Esophagus mucosa (tissue), 1 donor: ENCODE data around the gene RAB34. TPM values are rescaled to one million over a fixed set of nuclear protein-coding genes. Genes with fewer than 3 reads are reported as not detected.
"Not testable (repeated sequence)": the region's sequence is repeated elsewhere in the genome, so short reads cannot be mapped to it uniquely, and the experiment has no call there.

Experiments
- ATAC-seq: fragments of 200-7000 bp; cut with Tn5 transposase; one replicate; pipeline ENCODE4 v1.9.1; 2020
- total RNA-seq: library from RNA; stranded (reverse); gene quantifications from one replicate; pipeline ENCODE4 v1.2.4, GENCODE V29; 2023
- donor health status: DM: yes; HTN: yes; CAD: no.

RAB34 gene
- total RNA-seq, 1 donor from 2014 or later: 34.2 TPM

DNA sequence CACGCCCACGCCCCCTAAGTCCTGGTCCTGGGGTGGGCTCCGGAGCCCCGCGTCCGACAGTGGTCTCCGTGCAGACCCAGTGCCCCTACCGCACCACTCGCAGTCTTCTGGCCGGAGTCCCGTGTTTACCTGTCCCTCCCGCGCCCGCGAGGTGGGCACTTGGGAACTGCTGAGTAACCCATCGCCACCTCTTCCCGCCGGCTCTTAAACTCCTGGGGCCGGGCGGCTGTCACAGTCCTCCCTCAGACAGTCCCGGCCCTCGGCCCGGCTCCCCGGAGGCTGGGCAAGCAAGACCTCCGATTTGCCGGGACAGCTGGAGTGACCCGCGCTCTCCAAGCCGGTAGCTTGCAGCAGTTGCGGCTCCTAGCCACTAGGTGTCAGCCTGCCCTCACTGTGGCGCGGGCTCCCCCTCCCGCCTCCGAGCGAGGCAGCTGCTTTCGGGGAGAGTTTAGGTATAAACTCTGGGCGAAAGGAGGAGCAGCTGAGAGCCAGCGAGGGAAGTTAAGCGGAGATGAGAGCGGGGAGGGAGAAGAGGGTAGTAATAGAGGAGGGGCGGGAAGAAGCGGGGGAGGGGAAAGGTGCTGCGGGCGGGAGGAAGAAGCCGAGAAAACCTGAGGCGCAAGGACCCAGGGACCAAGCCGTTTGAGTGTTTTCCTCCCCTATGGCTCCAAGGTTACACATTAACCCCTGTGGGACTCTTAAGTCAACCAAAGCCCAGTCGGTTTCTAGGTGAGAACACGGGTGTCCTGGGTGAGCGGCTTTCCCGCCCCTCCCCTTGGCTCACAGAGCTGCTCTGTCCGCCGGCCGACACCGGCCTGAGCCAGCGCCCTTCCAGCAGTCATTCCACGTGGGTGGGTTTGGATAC is 9.2 kb upstream of the RAB34 start:
- peak; percentile 65 for ATAC-seq

DNA sequence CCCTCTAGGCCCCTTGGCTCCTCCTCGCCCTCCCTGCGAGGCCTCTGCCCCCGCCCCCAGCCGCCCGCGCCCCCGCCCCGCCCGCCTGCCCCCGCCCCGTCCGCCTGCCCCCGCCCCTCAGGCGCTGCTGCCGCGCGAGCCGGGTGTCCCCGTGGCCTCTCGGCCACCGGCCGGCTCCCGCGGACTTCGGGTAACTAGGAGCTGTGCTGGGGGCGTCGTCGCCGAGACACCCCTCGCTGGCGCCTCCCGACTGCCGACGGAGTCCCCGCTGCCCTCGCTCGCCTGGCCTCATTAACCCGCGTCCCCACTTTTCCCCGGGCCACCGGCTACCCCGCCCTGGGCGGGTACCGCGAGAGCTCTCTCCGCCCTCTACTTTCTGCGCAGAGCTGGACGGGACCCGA is 8.6 kb upstream of the RAB34 start, which contains the start of gene TLCD1:
Gene TLCD1 (minus strand): TSS at position 8 of the 401 bp plus-strand sequence. CDS start 136 bp downstream, outside the sequence.
- peak; percentile 27 for ATAC-seq

DNA sequence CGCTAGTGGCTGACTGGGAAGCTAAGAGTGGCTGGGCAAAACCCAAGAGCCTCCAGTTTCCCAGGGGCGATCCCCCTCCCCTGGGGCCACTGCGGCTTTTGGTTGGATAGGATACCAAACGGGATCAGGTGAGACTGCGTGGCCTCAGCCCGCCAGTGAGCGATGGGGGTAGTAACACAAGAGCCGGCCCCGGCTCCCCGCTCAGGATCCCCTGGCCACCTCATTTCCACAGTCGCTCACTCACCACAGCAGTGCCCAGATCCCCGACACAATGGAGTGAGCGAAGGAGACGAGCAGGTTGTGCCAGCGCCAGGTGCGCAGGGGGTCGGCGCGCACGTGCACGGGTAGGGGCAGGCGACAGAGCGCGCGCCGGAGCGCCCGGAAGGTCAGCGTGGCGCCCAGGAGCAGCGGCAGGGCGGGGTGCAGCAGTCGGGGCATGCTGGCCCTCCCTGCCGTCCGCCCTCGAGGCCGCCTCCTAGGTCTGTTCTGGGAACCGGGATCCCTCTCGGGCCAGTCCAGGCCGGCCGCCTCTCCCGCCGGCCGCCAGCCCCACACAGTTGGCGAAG is 8.1 kb upstream of the RAB34 start:
- peak; percentile 37 for ATAC-seq

DNA sequence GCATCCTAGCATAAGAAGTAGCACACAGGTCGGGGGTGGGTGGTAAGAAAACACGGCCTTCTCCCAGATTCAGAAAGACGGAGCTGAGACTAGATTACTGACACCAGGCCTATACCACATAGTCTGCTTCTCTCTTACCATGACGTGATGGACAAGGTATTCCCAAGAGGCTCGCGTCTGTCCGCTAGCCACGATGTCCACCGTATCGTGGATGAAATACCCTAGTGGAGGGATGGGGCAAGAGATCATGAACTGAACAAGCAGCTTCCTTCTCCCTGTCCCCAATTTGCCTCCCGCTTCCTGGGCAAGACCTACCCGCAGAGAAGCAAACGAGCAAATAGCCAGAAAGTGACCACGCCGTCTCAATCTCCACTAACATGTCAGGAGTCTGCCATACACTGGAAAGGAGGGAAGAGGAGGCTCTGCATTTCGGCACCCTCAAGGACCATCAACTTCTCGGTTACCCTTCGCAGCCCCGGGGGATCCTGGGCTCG is 7.5 kb upstream of the RAB34 start:
- no peak for ATAC-seq

- ATAC-seq: no peak
These were observed 7.0 kb upstream of the RAB34 start for GRCh38 chr17:28724500-28725165.

DNA sequence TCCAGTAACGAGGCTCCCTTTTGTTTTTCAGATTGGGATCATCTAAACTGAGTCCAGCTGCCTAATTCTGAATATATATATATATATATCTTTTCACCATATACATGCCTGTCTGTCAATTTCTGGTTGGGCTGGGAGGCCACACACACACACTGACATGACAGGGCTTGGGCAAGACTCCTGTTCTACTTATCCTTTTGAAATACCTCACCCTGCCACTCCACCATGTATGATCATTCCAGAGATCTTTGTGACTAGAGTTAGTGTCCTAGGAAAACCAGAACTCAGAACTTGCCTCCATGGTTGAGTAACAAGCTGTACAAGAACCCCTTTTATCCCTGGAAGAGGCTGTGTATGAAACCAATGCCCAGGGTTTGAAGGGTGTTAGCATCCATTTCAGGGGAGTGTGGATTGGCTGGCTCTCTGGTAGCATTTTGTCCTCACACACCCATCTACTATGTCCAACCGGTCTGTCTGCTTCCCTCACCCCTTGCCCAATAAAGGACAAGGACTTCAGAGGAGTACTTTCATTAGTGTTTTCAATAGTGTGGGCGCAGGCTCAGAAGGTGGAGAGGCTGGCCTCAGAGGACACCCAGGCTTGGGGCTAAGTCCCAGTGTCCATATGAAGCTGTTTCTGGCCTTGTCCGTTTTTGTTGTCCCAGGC is 6.3 kb upstream of the RAB34 start:
- not testable (repeated sequence) for ATAC-seq

- ATAC-seq: no peak
These were observed 5.6 kb upstream of the RAB34 start for GRCh38 chr17:28723159-28723835.

GRCh38 chr17:28722417-28723158 is 4.9 kb upstream of the RAB34 start:
- no peak for ATAC-seq

DNA sequence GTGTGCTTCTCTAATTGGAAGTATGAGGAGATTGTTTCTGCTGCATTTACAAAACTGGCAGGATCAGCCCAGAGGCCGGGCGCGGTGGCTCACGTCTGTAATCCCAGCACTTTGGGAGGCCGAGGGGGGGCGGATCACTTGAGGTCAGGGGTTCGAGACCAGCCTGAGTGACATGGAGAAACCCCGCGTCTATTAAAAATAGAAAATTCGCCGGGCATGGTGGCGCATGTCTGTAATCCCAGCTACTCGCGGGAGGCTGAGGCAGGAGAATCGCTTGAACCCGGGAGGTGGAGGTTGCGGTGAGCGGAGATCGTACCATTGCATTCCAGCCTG is 3.3 kb upstream of the RAB34 start:
- not testable (repeated sequence) for ATAC-seq

GRCh38 chr17:28720247-28720996 is 2.8 kb upstream of the RAB34 start:
- ATAC-seq: no peak

DNA sequence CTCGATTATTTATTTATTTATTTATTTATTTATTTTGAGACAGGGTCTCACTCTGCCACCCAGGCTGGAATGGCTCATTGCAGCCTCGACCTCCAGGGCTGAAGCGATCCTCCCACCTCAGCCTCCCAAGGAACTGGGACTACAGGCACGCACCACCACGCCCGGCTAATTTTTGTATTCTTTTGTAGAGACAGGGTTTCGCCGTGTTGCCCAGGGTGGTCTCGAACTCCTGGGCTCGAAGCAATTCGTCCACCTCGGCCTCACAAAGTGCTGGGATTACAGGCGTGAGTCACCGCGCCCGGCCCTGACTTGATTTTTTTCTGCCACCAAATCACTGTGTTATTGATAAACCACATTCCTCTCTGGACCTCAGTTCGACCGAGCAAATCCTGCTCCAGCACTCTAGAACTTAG is 1.4 kb upstream of the RAB34 start:
- ATAC-seq: peak; percentile 15

DNA sequence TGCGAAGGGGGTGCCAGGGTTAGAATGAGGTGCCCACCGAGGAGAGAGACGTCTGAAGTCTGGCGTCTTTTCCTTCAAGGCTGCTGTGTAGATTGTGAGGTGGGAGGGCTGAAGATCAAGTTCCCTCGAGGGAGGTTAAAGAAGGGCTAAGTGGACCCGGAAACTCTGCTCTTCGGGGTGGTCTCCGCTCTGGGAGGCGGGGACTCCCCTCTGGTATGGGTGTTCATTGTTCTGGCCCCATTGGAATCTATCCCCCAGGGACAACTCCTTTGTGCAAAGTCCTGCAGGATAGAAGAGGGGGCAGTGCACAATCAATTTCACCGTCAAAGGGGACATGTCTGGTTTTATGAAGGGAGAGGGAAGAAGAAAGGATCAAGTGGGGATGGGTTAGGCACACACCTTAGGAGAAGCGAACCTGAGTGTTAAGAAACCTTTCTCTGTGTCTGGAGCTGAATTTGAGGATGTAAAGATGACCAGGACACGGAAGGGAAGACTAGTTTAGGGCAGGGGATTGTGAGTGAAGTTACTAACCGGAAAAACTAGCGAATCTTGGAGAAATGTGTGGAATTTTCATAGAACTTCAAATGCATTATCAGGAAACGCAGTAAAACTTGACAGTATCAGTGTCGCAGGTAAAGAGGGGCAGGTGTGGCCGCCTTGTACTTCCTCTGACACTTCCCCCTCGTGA is 809 bp upstream of the RAB34 start:
- no peak for ATAC-seq

DNA sequence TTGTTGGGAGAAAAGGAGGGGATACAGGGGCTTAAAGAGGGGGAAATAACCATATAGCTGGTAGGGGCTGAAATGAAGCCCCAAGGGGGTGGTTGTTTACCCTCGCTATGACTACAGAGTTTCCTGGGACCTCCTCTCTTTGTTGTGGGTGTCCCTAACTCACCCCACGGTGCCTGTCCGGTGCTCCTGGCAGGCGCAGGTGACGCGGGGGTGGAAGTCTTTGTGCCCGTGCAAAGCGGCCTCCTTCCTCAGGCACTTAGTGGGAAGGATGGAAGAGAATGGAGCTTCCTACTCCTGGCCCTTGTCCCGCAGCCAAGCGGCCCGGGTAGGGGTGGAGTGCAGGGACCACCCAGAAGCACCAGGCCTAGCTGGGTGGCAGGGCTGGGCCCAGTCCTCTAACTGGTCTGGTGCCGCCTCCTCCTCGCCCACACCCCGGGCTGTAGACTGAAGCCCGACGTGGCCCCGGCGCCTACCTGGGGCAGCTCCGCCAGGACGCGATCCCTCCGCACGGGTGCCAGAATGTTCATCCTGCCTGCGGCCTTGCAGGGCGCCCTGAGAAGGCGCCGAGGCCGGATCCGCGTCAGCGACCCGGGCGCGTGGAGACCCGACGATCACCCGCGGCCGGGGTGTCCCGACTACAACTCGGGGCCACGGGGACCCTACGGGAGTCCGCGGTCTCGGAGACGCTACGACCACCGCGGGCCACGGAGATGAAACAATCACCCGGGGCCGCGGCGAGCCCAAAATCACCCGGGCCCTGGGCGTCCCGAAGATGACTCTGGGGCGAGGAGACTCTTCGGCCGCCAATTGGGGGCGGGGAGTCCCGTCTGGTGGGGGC is 709 bp downstream of the RAB34 start:
- ATAC-seq: peak; percentile 1

DNA sequence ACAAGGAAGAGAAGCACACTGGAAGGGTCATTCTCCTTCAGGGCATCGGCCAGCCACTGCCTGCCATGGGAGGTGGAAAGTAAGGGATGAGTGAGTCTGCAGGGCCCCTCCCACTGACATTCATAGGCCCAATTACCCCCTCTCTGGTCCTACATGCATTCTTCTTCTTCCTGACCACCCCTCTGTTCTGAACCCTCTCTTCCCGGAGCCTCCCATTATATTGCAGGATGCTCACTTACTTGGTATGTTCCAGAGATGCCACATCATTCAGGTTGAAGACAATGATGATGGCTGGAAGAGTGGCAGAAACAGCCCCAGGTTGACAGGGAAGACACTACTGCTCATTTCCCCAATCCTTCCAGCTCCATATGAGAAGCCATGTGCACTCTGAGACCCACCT is 2.5 kb downstream of the RAB34 start:
- ATAC-seq: no peak

GRCh38 chr17:28714281-28714680 is 3.4 kb downstream of the RAB34 start:
- no peak for ATAC-seq

- no peak for ATAC-seq
These were observed 4.8 kb downstream of the RAB34 start for GRCh38 chr17:28712705-28713415.

GRCh38 chr17:28712032-28712704 is 5.5 kb downstream of the RAB34 start:
- ATAC-seq: peak; percentile 1

- ATAC-seq: peak; percentile 19
These were observed 6.0 kb downstream of the RAB34 start, which contains the start of gene PROCA1 for GRCh38 chr17:28711723-28712031. Gene PROCA1, minus strand, starts transcription at chr17:28711888. Its CDS starts 228 bp downstream, at chr17:28711660.
